ENCODE measurements around the gene FYN. TPM values are rescaled to one million over a fixed set of nuclear protein-coding genes. Genes with fewer than 3 reads are reported as not detected.

Gene FYN
- total and polyA plus RNA-seq, 2 of the 8 experiments (the other 6 are each of a cell fraction or from before 2014, with no cell fraction given), result 46.8 to 97.2 TPM

GRCh38 chr6:111620169-111620568 lies 253.1 kb downstream of the FYN start:
- Histone ChIP-seq H3K56ac (replicated peaks; ENCODE audit: insufficient read length, low read depth, low read length) (no peak overlapping the region), H3K4me1 (replicated peaks in 1 of 4; ENCODE audit: control insufficient read depth in 3 of 4, insufficient read depth in 4 of 4, low read length in 3 of 4) (peaks cover 0 to 5% (median under 1%) of the 10 kb centered on the region in 4 experiments; a peak in 4 of 7 replicates), H4K20me1 (replicated peaks in 1 of 2; ENCODE audit: control insufficient read depth in 1 of 2, insufficient read depth in 2 of 2, low read length in 2 of 2) (no peaks in the 10 kb centered on the region), H3K79me1 (ENCODE audit: low read depth, low read length) (no peaks in the 10 kb centered on the region), H3K4ac (replicated peaks; ENCODE audit: insufficient read length, low read depth, low read length) (no peak overlapping the region), H2BK12ac (ENCODE audit: low read depth, low read length) (no peak overlapping the region), H3K23me2 (ENCODE audit: low read depth, low read length) (peaks cover 2% of the 10 kb centered on the region; the same call in 1 of the 2 replicates), H3K18ac (ENCODE audit: extremely low read depth, low read length) (no peak overlapping the region), H3K36me3 (ENCODE audit: control insufficient read depth in 2 of 4, insufficient read depth in 4 of 4, low read length in 3 of 4) (no peaks in the 10 kb centered on the region), H3K4me2 (ENCODE audit: insufficient read depth in 1 of 2, low read depth in 2 of 2, low read length in 2 of 2) (no peak overlapping the region), H4K5ac (ENCODE audit: insufficient read length, low read depth, low read length) (no peak overlapping the region), H2BK5ac (ENCODE audit: low read depth, low read length) (no peak overlapping the region), H3K9ac (replicated peaks in 1 of 4; ENCODE audit: extremely low read depth in 1 of 4, low read depth in 3 of 4, low read length in 3 of 4) (no peak overlapping the region), H3K27ac (ENCODE audit: low read depth, low read length) (no peak overlapping the region), H2BK20ac (ENCODE audit: low read length) (no peak overlapping the region), H3K79me2 (ENCODE audit: control insufficient read depth in 1 of 2, insufficient read depth in 2 of 2, low read length in 2 of 2) (no peaks in the 10 kb centered on the region), H3K4me3 (ENCODE audit: extremely low read depth in 1 of 4, insufficient read depth in 2 of 4, low read depth in 3 of 4, low read length in 4 of 4) (no peak overlapping the region), H3K9me3 (ENCODE audit: insufficient read depth in 2 of 2, low read depth in 1 of 2, low read length in 1 of 2) (no peaks in the 10 kb centered on the region), H4K8ac (ENCODE audit: extremely low read depth, insufficient read depth, low read length) (no peak overlapping the region), H2BK120ac (replicated peaks; ENCODE audit: low read depth, low read length) (no peak overlapping the region), H4K91ac (replicated peaks; ENCODE audit: insufficient read length, low read length) (no peak overlapping the region), H2BK15ac (ENCODE audit: low read length) (no peak overlapping the region), H3K23ac (ENCODE audit: insufficient read length) (no peak overlapping the region), H2AK5ac (ENCODE audit: low read depth, low read length) (no peak overlapping the region), H3K14ac (ENCODE audit: insufficient read length) (no peak overlapping the region), H3K27me3 (replicated peaks in 1 of 4; ENCODE audit: control insufficient read depth in 3 of 4, extremely low read depth in 1 of 4, insufficient read depth in 3 of 4, low read length in 3 of 4) (no peaks in the 10 kb centered on the region), H2AFZ (ENCODE audit: low read length) (no peak overlapping the region; the same call in 1 of the 2 replicates)
- POLR2A ChIA-PET (ENCODE audit: partially characterized antibody), result interaction anchor here (1.6 kb wide), 1 partner anchor 11 kb away, joined by 4 read pairs; no protein-coding TSS in a partner anchor
- no peak for TF ChIP-seq EGR1 (IDR thresholded peaks at IDR 0.05; ENCODE audit: borderline replicate concordance, low read depth, low read length)
- no peak for TF ChIP-seq TEAD4 (IDR thresholded peaks at IDR 0.05; ENCODE audit: low read depth, low read length)
- no peak for TF ChIP-seq KDM5A (IDR thresholded peaks at IDR 0.05; ENCODE audit: low read length)
- no peak for TF ChIP-seq KDM1A (IDR thresholded peaks at IDR 0.05; ENCODE audit: borderline replicate concordance, low read length)
- no peak for TF ChIP-seq TCF12 (IDR thresholded peaks at IDR 0.05; ENCODE audit: low read depth, low read length)
- no peak for TF ChIP-seq SP2 (IDR thresholded peaks at IDR 0.05; ENCODE audit: low read length)
- TF ChIP-seq PHF8 (conservative IDR thresholded peaks at IDR 0.05; ENCODE audit: low read depth, low read length), result no peak
- TF ChIP-seq CREB1 (IDR thresholded peaks at IDR 0.05), result no peak
- no peak for TF ChIP-seq RNF2 (IDR thresholded peaks at IDR 0.05; ENCODE audit: borderline replicate concordance, low read depth, low read length, missing control alignments, poor library complexity, severe bottlenecking)
- no peak for TF ChIP-seq EP300 (IDR thresholded peaks at IDR 0.05; ENCODE audit: borderline replicate concordance in 1 of 2, low read depth in 2 of 2, low read length in 2 of 2)
- TF ChIP-seq POLR2A (IDR thresholded peaks at IDR 0.05; ENCODE audit: control extremely low read depth in 1 of 2, low read depth in 2 of 2, low read length in 2 of 2), result no peak
- no peak for TF ChIP-seq CBX5 (IDR thresholded peaks at IDR 0.05; ENCODE audit: low read depth, low read length)
- no peak for TF ChIP-seq SIN3A (conservative IDR thresholded peaks at IDR 0.05 in 1 of 2, IDR thresholded peaks at IDR 0.05 in 1 of 2; ENCODE audit: low read depth in 1 of 2, low read length in 2 of 2)
- TF ChIP-seq ASH2L (IDR thresholded peaks at IDR 0.05; ENCODE audit: low read length), result no peak
- TF ChIP-seq SRF (IDR thresholded peaks at IDR 0.05; ENCODE audit: low read depth, low read length), result no peak
- no peak for TF ChIP-seq BRCA1 (IDR thresholded peaks at IDR 0.05; ENCODE audit: low read depth, low read length)
- DNase-seq (ENCODE audit: low read depth in 1 of 2, low spot score in 2 of 2), result no peak
- FAIRE-seq, result no peak
- CTCF ChIA-PET (ENCODE audit: partially characterized antibody), result interaction anchor here (0.6 to 1.9 kb wide), 2 partner anchors 21 to 426 kb away, joined by 3 to 6 read pairs; no protein-coding TSS in a partner anchor
